ENCODE data around the gene LTBP1.

GRCh38 chr2:33337981-33338380, 391.2 kb downstream of the LTBP1 start:
- TF ChIP-seq CTCF (IDR thresholded peaks at IDR 0.05) (no peak), POLR2A (IDR thresholded peaks at IDR 0.05) (no peak)

All from lower leg skin (tissue), 3 donors.